Pancreas (tissue), 10 donors: ENCODE results near the gene RHOU. TPM values are rescaled to one million over a fixed set of nuclear protein-coding genes. Genes with fewer than 3 reads are reported as not detected.

Experiments
- ATAC-seq, 4 donors: fragments of 200-7000 bp; cut with Tn5 transposase; one replicate each; pipeline versions ENCODE4 v1.8.0 to v1.9.1; 2020; ENCODE audit warnings: mild to moderate bottlenecking in 4 of 4, moderate library complexity in 4 of 4
- DNase-seq, 6 donors: peaks; one replicate each; pipeline ENCODE4 v3.0.0-alpha.2; 2020
- FAIRE-seq: peaks from 2 replicates; lab custom pipeline; 2012; peaks lifted over from hg19 to GRCh38; lab: Jason Lieb, UNC
- H3K27ac ChIP-seq, 4 donors: fragments of 200-600 bp; sonication (generic); 1 replicate in 3 of 4; 2 replicates in 1 of 4; pipeline versions ENCODE4 v1.5.0 to v1.8.0; 2020
- H3K27me3 ChIP-seq, 4 donors: fragments of 200-600 bp; one replicate each; pipeline ENCODE4 v1.8.0; 2021
- H3K36me3 ChIP-seq, 3 donors: fragments of 200-600 bp; sonication (generic) in 1 of 3; one replicate each; pipeline versions ENCODE4 v1.5.0 to v1.8.0; 2020 to 2021
- H3K4me1 ChIP-seq, 3 donors: fragments of 200-600 bp; one replicate each; pipeline ENCODE4 v1.8.0; 2021
- H3K4me3 ChIP-seq, 4 donors: fragments of 200-600 bp; sonication (generic) in 2 of 4; one replicate each; pipeline versions ENCODE4 v1.5.0 to v1.8.0; 2020 to 2021
- H3K9me3 ChIP-seq, 4 donors: fragments of 200-600 bp; one replicate each; pipeline ENCODE4 v1.8.0; 2021
- CTCF ChIP-seq, 4 donors: fragments of 200-600 bp; sonication (generic) in 3 of 4; IDR thresholded peaks; one replicate each; pipeline versions ENCODE4 v1.5.0 to v1.8.0; 2021; ENCODE audit warnings: antibody characterized with exemption in 4 of 4
- WGBS, 2 donors: extraction: QIAGEN DNeasy Blood & Tissue Kit; methylation state at CpG; one replicate each; pipeline ENCODE4 v1.1.7; 2013; 5-methylcytosine and 5-hydroxymethylcytosine counted together
- intact Hi-C, 3 donors: fragments of 100-400 bp; cut with DNase I; formaldehyde crosslinking; loops; one replicate each; pipeline versions ENCODE4 v1.11.1 to v1.14.2; 2022
- polyA plus RNA-seq, 2 donors: library from polyadenylated mRNA; stranded (reverse); fragments of 200-250 nt; gene quantifications; one replicate each; pipeline ENCODE4 v1.2.3, GENCODE V29; 2013
- total RNA-seq, 6 donors: library from RNA; stranded (reverse); fragmentation: NEBNext Ultra II Directional in 4 of 6; extraction: Animal tissue kit (Norgen Biotek cat#: 25700) in 4 of 6; gene quantifications; one replicate each; pipeline versions ENCODE4 v1.2.1 to v1.2.4, GENCODE V29; 2021 to 2023
- donor health status: healthy with polysubstance abuse.
- donor health status: DM: no; HTN: no; CAD: no; lungs with moderate emphysema.
- donor health status: DM: no; HTN: no; CAD: no.
- donor health status: control.
- donor health status: control.
- donor health status: Bipolar disorder and iron deficiency.
- donor health status: DM: yes; HTN: yes; CAD: no.
- donor health status: DM: no; HTN: no; CAD: no.
- donor health status: DM: no; HTN: no; CAD: no.
- donor health status: DM: yes; HTN: yes; CAD: no.

The RHOU gene
- total and polyA plus RNA-seq, 8 donors: 5.4 to 14.1 (median 9.8) TPM

- Histone ChIP-seq H3K4me3 (no peak overlapping the region), H3K27ac (no peak overlapping the region), H3K4me1 (peaks cover 0 to 11% (median 9%) of the 10 kb centered on the region in 3 donors), H3K9me3 (no peaks in the 10 kb centered on the region), H3K27me3 (no peaks in the 10 kb centered on the region), H3K36me3 (no peaks in the 10 kb centered on the region)
- no peak for ATAC-seq
- no peak for DNase-seq
- TF ChIP-seq CTCF (IDR thresholded peaks at IDR 0.05): no peak
- 75 to 82% methylated on average over 1 of the region's 1 CpG for WGBS, 2 donors
- intact Hi-C loops: no loop called here
- FAIRE-seq: no peak
These were observed 32.8 kb upstream of the RHOU start for GRCh38 chr1:228702433-228702832.

- H3K27ac ChIP-seq: no peak overlapping the region
- no peaks in the 10 kb centered on the region for H3K36me3 ChIP-seq
- WGBS, 2 donors: 86 to 88% methylated on average over 4 of the region's 4 CpGs
- intact Hi-C loops: no loop called here
- TF ChIP-seq CTCF (IDR thresholded peaks at IDR 0.05): no peak
- no peak for DNase-seq
- H3K27me3 ChIP-seq: no peaks in the 10 kb centered on the region
- H3K4me3 ChIP-seq: no peak overlapping the region
- FAIRE-seq: no peak
- H3K9me3 ChIP-seq: no peaks in the 10 kb centered on the region
- H3K4me1 ChIP-seq: peaks cover 0 to 11% (median 9%) of the 10 kb centered on the region in 3 donors
- ATAC-seq: no peak
These were observed 29.0 kb upstream of the RHOU start for GRCh38 chr1:228706305-228706704.

GRCh38 chr1:228717081-228717480, 18.2 kb upstream of the RHOU start:
- intact Hi-C loops: no loop called here
- DNase-seq (no peak), FAIRE-seq (no peak), ATAC-seq (no peak)
- Histone ChIP-seq H3K9me3 (no peaks in the 10 kb centered on the region), H3K27ac (no peak overlapping the region), H3K27me3 (no peaks in the 10 kb centered on the region), H3K36me3 (no peaks in the 10 kb centered on the region), H3K4me1 (peaks cover 9 to 10% (median 10%) of the 10 kb centered on the region in 3 donors), H3K4me3 (no peak overlapping the region)
- no peak for TF ChIP-seq CTCF (IDR thresholded peaks at IDR 0.05)
- WGBS, 2 donors: 72 to 87% methylated on average over 1 of the region's 1 CpG

- H3K36me3 ChIP-seq: no peaks in the 10 kb centered on the region
- ATAC-seq: peak; percentile 99 to 100 (median 99)
- WGBS, 2 donors: 32 to 35% methylated on average over 10 of the region's 10 CpGs
These were observed 13.9 kb upstream of the RHOU start for GRCh38 chr1:228721407-228721806.

More at GRCh38 chr1:228721407-228721806, 13.9 kb upstream of the RHOU start:
- peaks cover 9 to 13% (median 11%) of the 10 kb centered on the region in 3 donors for H3K4me1 ChIP-seq
- intact Hi-C loops: no loop called here
- no peak for TF ChIP-seq CTCF (IDR thresholded peaks at IDR 0.05)
- FAIRE-seq (no peak), DNase-seq (peak in 4 of 6 donors; percentile 61 to 85 (median 76))
- peak overlapping the region; percentile 70 to 86 (median 78) for H3K27ac ChIP-seq
- peak overlapping the region in 1 of 4 donors; percentile 5 for H3K4me3 ChIP-seq
- H3K27me3 ChIP-seq: no peaks in the 10 kb centered on the region
- H3K9me3 ChIP-seq: no peaks in the 10 kb centered on the region
